HG02588 (cell line): ENCODE results near the gene SH3RF3.

Source experiments
- ATAC-seq: cut with Tn5 transposase; IDR thresholded peaks from one replicate; pipeline ENCODE4 v1.9.1; 2021; ENCODE audit warnings: mild to moderate bottlenecking, moderate library complexity; ENCODE audit not compliant: unreplicated experiment

The SH3RF3 gene

GRCh38 chr2:109322111-109322510 lies 193.1 kb downstream of the SH3RF3 start:
- no peak for ATAC-seq

DNA sequence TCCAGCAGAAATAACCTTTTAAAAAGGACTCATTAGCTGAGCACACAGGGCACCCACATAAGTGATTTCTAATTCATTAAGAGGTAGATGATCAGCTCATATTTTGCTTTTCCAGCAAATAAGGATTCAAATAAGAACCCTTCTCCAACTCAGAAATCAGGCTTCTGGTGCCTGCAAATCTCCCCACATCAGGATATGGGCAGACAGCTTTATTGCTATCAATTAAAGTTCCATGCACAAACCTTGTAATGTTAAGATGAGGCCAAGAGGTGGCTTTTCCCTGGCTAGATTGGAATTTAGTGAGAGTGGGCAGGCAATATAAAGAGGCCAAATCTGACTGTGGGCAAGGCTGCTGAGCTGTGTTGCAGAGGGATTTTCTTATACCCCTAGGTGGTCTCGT lies 193.6 kb downstream of the SH3RF3 start:
- no peak for ATAC-seq

DNA sequence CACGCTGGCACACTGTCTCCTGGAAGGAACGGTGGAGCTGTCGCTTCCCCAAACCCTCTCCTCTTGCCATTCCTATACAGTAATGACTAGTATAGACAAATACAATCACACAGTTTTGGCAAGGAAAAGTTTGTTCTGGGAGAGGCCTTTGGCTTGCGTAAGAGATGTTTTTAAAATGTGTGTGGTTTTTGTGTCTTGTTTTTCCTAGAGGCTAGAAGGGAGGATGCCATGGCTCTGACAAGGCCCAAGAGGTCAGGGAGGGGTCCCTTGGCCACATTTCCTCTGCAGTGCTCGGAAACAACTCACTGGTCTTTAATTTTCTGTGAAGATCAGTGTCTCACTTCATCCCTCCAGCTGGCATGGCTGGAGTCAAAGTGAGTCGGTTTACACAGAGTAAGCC lies 195.9 kb downstream of the SH3RF3 start:
- ATAC-seq: no peak

- ATAC-seq: no peak
These were observed 196.6 kb downstream of the SH3RF3 start for GRCh38 chr2:109325570-109325969.

GRCh38 chr2:109326306-109326705 lies 197.3 kb downstream of the SH3RF3 start:
- no peak for ATAC-seq

DNA sequence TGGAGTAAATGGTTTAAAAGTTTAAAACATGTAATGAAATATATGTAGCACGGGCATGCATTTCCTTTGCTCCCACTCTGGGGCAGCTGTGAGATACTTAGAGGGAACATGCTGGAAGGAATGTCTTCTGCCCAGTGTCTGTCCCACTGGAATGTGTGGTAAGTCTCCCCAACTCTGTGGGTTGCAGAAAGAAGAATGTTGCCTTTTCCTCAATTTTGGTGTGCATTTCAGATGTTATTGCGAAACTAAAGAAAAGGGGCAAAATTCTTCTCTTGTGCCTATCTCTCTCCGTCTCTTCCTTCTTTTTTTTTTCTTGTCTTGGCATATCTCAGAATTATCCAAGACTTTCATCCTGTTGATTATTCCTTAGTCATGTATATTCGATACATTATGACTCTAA lies 201.1 kb downstream of the SH3RF3 start:
- no peak for ATAC-seq

- no peak for ATAC-seq
These were observed 202.1 kb downstream of the SH3RF3 start for GRCh38 chr2:109331081-109331480.

GRCh38 chr2:109331896-109332848 lies 203.2 kb downstream of the SH3RF3 start:
- ATAC-seq: peak; percentile 36

- no peak for ATAC-seq
These were observed 203.9 kb downstream of the SH3RF3 start for GRCh38 chr2:109332880-109333279.

- ATAC-seq: no peak
These were observed 204.6 kb downstream of the SH3RF3 start for GRCh38 chr2:109333414-109334210.

- ATAC-seq: no peak
These were observed 206.7 kb downstream of the SH3RF3 start for GRCh38 chr2:109335631-109336176.

DNA sequence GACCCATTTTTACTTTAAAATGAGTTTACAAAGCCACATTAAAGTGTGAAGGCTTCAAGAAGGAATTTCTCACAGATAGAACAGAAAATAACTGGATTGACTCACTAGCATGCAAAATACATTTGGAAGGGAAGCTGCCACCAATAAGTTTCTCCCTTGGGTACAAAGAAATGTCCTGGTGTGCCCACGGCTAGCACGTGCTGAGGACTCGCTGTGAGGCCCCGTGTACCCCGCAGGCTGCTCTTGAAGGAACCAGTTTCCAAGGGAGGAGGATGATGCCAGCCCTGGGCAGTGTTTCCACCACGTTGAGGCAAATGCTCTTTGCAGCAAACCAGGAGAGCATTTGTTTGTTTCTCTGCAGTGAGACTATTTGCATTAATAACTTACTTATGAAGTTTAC lies 207.3 kb downstream of the SH3RF3 start:
- no peak for ATAC-seq

DNA sequence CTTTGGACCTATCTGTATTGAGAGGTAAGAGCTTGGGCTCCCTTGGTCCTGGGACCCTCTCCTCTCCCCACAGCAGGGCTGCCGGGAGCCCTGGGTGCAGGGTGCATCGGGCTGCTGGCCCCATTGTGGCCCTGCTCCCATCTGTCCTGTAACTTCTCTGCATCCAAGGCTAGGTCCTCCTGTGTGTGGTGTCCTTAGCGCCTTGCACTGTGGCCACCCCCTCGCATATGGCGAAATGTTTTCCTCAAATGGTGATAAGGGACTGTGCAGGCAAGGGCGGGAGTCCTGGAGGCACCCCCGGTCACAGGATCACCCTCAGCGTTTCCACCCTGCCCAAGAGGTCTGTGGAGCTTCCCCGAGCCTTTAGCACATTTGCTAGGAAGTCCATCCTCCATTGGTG lies 208.2 kb downstream of the SH3RF3 start:
- no peak for ATAC-seq

DNA sequence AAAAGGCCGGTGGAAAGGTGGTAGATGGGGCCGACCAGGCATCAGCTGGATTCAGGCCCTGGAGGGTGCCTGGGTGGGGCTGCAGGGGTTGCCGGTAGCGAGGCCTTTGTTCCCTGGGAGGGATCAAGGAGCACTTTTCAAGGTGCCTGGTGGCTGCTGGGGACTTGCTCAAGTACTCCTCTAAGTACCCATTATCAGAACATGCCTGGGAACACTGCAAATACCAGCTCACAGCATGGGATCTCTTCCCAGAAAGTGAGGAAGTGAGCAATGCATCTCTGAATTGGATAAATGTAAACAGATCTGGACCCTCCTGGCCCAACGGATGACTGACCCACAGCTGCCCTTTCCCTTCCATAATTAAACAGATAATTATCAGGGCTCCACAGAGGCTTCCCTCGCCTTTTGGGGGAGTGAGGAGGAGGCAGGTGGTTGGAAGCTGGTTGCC lies 210.5 kb downstream of the SH3RF3 start:
- no peak for ATAC-seq

GRCh38 chr2:109340381-109340780 lies 211.4 kb downstream of the SH3RF3 start:
- ATAC-seq: no peak

DNA sequence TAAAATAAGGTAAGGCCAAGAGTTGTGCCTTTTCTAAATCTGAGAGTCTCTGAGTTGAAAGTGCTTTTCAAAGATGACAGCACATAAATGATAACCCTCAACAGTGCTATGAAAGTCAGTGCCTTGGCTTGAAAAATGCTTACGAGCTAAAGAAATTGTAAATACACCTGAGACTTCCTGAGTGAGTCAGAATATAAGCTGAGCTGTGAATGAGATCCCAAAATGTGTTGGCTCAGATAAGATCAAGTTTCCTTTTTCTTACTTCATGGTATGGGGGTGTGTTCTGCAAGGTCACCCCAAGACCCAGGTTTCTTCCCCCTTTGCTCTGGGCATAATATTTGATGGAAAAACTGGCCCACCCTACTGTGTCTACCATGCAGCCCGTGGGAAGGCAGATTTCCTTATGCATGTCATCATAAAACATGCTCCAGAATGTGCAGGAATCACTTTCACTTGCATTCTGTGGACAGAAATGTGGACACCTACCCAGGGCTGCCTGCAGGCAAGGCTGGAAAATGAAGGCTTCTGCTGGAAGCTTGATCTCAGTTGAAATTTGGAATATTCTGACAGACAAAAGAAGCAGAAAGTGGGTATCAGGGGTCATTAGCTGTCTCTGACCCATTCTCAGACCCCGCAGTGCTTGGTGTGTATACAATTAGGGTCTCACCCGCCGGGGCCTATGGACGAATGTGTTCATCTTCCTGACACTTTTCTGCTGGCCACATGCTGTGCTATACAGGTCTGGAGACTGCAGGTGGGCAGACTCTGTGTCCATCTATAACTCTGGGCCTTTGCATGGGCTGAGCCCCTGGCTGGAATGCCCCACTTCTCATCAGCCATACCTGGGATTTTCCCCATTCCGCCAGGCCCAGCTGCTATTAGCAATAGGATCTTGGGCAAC lies 212.6 kb downstream of the SH3RF3 start:
- no peak for ATAC-seq

DNA sequence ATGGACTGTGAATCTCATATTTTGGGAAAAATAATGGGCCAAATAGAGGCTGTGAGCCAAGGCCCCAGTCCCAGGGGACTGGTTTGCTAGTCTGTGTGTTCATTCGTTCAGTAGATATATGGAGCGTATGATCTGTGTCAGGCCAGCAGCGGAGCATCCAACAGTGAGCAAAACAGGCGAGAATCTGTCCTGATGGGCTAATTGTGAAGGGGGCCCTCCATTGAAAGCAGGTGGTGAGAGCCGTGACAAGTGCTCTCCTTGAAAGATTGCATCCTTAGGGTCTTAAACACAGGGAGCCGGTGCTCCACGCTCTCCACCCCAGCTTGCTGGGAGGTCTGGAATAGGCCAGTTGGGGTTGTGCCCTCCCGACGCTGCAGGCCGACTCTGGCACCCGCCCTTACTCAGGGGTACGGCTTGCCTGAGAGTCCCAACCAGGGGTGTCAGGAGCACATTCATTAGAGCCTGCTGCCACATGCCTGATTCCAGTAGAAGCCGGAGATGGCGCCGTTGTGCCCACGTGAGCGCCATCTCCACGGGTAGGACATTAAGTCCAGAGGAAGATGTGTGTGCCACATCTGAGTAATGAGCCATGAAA lies 213.3 kb downstream of the SH3RF3 start:
- ATAC-seq: no peak

DNA sequence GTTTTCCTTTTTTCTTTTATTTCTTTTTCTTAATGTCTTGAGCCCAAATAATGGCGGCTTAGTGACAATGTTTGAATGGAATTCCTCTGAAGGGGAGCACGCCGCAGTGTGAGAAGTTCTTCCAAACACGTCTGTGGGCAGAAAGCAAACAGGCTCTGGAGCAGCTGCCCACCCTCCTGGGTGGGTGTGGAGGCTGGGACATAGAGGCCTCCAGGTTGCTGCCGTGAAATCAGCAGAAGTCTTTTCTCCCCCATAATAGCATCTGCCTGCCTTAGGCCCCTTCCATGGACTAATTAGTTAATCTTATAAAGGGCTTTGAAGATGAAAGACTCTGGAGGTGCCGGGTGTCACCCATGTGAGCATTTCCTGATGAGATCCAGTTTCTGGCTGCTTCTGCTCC lies 213.9 kb downstream of the SH3RF3 start:
- no peak for ATAC-seq

DNA sequence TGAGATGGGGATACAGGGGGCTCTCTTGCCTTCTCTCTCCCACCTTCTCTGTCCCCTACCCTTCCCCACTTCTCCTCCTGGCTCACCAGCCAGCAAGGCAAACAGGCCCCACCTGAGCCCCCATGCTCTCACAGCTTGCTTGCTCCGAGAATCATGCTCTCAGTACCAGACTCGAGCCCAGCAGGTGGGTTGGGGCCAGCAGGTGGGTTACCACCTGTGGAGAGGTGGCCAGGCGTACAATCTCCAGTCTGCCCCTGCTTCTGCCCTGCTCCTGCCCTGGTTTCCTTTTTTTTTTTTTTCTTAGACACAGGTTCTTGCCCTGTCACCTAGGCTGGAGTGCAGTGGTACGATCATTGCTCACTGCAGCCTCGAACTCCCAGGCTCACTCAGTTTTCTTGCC lies 214.5 kb downstream of the SH3RF3 start:
- ATAC-seq: no peak

DNA sequence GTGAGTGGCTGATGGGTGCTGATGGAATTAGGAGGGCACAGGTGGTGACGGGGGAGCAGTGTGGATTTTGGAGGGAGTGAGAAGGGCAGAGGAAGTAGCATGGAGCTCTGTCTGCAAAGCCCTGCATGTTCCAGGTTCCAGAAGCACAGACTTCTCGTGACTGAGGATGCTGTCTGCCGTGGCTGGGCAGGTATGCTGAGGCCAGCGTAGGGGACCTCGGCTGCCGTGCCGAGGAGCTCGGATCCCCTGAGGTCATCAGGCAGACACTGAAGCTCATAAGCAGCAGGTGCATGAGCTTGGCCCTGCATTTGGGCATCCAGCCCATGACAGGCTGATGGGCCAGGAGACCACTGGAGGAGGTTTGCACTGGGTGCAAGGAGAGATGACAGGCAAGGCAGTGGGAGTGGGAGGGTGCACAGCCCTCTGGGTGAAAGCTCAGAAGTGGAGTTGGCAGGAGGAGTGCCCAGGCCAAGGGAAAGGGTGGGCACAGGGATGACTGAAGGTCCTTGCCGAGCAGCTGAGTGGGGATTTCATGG lies 215.3 kb downstream of the SH3RF3 start:
- ATAC-seq: no peak
